Naive thymus-derived CD8-positive, alpha-beta T cell (primary cell): Measurements from ENCODE around the gene SETD2. TPM values are rescaled to one million over a fixed set of nuclear protein-coding genes. Genes with fewer than 3 reads are reported as not detected.

Experiments
- ATAC-seq, 2 donors: fragments of 150-1000 bp; cut with Tn5 transposase in 1 of 2; sonication (Bioruptor Pico), chemical (Tn5 transposase) in 1 of 2; 1 replicate in 1 of 2; 2 replicates in 1 of 2; pipeline ENCODE4 v1.10.0; 2021; ENCODE audit warnings: mild to moderate bottlenecking in 2 of 2, moderate library complexity in 2 of 2
- POLR2A ChIA-PET: fragments of 350-600 bp; sonication (Branson Sonifier 250); formaldehyde crosslinking; loops from one replicate; lab custom pipeline; 2021; ENCODE audit warnings: antibody characterized with exemption; lab: Charles Lee
- DNase-seq, 10 donors: peaks; one replicate each; pipeline versions ENCODE4 v3.0.0 to v3.0.0-alpha.2; 2020 to 2022
- H3K27ac Mint-ChIP-seq, 10 donors: one replicate each; pipeline ENCODE4 v1.8.0; 2020 to 2022; ENCODE audit warnings: mild to moderate bottlenecking in 10 of 10, mixed read lengths in 10 of 10, moderate library complexity in 4 of 10, inconsistent platforms in 1 of 10
- H3K27me3 Mint-ChIP-seq, 5 donors: one replicate each; pipeline ENCODE4 v1.8.0; 2021 to 2022; ENCODE audit warnings: mixed read lengths in 5 of 5
- H3K36me3 Mint-ChIP-seq, 3 donors: one replicate each; pipeline ENCODE4 v1.8.0; 2020 to 2022; ENCODE audit warnings: mixed read lengths in 3 of 3, mild to moderate bottlenecking in 2 of 3, inconsistent platforms in 1 of 3
- H3K4me1 Mint-ChIP-seq, 4 donors: one replicate each; pipeline ENCODE4 v1.8.0; 2021 to 2022; ENCODE audit warnings: mixed read lengths in 4 of 4
- H3K4me3 Mint-ChIP-seq, 10 donors: one replicate each; pipeline ENCODE4 v1.8.0; 2020 to 2022; ENCODE audit warnings: mild to moderate bottlenecking in 10 of 10, mixed read lengths in 10 of 10, moderate library complexity in 6 of 10, inconsistent platforms in 1 of 10
- H3K9me3 Mint-ChIP-seq, 9 donors: one replicate each; pipeline ENCODE4 v1.8.0; 2020 to 2022; ENCODE audit warnings: mixed read lengths in 9 of 9, mild to moderate bottlenecking in 3 of 9, inconsistent platforms in 1 of 9, moderate library complexity in 1 of 9
- polyA plus RNA-seq, 3 donors: library from polyadenylated mRNA; unstranded; fragments of 300-500 nt; fragmentation: Illumina TruSeq; gene quantifications; one replicate each; pipeline ENCODE4 v1.2.3, GENCODE V29; 2021
- total RNA-seq, 8 experiments: library from RNA in 2 of 8; stranded (reverse) in 2 of 8; gene quantifications; one replicate each; pipeline ENCODE4 v1.2.3 and lab custom pipeline; 2021 to 2026

SETD2 gene
- total and polyA plus RNA-seq, 5 experiments from 2014 or later: 11.8 to 85.0 (median 23.4) TPM

DNA sequence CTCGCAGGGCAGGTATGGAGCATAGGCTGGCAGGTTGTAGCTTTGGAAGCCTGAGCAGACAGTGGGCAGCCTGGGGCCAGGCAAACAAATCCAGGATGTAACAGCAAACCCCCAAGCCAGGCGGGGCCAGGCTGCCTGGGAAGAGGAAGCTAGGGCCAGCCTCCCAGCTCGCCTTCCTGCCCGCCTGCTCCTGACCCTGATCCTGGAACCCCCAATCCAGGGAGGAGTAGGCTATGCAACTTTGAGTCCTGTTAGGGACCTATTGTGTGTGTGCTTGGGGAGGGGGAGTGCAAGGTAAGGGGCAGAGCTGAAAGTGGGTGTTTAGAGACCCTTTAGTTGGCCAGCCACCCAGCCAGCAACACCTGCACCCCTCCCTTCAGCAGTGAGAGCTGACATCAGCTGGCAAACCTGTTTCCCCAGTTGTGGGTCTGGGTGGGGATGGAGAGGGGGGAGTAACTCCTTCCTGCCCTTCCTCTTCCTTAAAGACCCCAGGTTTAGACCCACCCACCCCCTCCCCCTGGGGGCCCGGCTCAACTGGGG lies 181.9 kb downstream of the SETD2 start:
- H3K27me3 Mint-ChIP-seq: no peaks in the 10 kb centered on the region
- peaks cover 40 to 83% (median 72%) of the 10 kb centered on the region in 4 donors for H3K4me1 Mint-ChIP-seq
- H3K9me3 Mint-ChIP-seq: no peaks in the 10 kb centered on the region
- DNase-seq: no peak
- no peaks in the 10 kb centered on the region for H3K36me3 Mint-ChIP-seq
- H3K4me3 Mint-ChIP-seq: peak overlapping the region in 5 of 10 donors; percentile 28 to 82 (median 69)
- POLR2A ChIA-PET: interaction anchor here (0.8 to 3.0 kb wide), 2 partner anchors 15 to 27 kb away, joined by 3 to 9 read pairs; no protein-coding TSS in a partner anchor
- peak overlapping the region in 4 of 10 donors; percentile 37 to 78 (median 68) for H3K27ac Mint-ChIP-seq
- ATAC-seq: no peak

DNA sequence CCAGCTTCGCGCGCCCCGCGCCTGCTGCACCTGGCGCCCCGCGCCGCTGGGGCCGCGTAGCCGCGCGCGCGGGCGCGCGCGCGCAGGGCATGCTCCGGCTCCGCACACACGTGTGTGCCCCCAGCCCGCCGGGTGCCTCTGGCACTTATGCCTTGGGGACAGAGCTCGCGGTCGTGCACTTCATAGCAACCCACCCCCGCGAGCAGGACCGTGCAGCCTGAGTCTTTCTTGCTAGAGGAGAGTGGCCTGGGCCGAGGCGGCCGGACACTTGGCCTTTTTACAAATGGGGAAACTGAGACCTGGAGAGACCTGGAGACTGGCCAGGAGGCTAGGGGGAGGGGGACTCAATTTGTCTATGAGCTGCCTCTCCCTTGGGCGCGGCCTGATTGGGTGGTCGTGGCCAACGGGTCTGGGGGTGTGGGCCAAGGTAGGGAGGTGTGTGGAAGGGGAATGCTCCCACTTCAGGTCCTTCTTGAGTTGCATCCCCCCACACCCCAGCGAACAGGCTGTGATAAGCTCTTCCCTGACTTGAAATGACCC lies 183.9 kb downstream of the SETD2 start:
- Mint-ChIP-seq H3K27ac (peak overlapping the region in 8 of 10 donors; percentile 68 to 89 (median 72)), H3K4me1 (peaks cover 29 to 77% (median 66%) of the 10 kb centered on the region in 4 donors), H3K27me3 (no peaks in the 10 kb centered on the region), H3K4me3 (peak overlapping the region; percentile 74 to 89 (median 82)), H3K9me3 (no peaks in the 10 kb centered on the region), H3K36me3 (peaks cover 0 to 2% (median 2%) of the 10 kb centered on the region in 3 donors)
- POLR2A ChIA-PET: interaction anchor here (0.8 to 2.5 kb wide), 12 partner anchors 9 to 496 kb away, joined by 3 to 23 read pairs (median 4); partner anchors contain the start of gene SCAP
- ATAC-seq: peak in 1 of 2 donors; percentile 13
- DNase-seq: peak in 2 of 10 donors; percentile 6 to 64

DNA sequence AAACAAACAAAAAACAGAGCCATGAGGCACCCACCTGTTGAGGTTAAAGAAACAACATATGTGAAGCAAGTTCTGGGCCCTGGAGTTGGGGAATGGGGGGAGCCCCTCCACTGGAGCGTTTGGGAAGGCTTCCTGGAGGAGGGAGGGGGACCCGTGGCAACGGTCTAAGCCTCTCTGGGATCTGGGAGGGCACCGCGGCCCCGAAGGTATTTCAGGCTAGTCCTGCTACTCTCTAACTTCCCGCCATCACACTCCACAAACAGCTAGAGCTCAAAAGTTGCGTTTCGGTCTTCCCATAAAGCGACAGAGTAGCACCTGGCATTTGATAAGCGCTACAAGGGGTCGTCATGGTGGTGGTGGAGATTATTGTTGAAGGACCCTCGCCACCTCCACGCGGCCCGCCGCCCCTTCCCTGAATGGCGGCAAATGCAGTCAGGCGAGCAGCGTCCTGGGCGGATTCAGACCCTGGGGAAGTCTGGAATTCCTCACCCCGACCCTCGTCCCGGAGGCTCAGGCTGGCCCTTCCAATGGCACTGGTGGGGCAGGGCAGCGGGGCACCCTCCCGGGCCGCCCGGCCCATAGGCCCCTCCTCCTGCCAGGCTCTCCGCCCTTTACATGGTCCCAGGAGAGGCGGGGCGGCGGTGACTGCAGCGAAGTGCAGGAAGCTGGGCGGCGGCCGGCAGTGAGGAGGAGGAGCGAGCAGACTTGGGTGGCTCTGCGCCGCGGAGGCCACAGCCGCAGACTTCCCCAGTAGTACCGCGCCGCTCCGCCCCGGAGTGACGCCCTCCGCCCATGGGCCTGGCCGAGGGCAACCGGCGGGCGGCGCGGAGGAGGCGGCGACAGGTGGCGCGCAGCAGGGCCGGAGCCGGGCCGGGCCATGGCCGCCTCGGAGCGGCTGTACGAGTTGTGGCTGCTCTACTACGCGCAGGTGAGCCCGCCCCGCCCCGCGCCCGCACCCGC lies 184.6 kb downstream of the SETD2 start, which contains the start of gene NBEAL2:
NBEAL2 (plus strand) TSS at position 682 of the 960 bp plus-strand sequence; CDS start at position 878, 196 bp downstream.
- Mint-ChIP-seq H3K36me3 (peaks cover 0 to 10% (median 2%) of the 10 kb centered on the region in 3 donors), H3K4me1 (peaks cover 30 to 77% (median 66%) of the 10 kb centered on the region in 4 donors)

DNA sequence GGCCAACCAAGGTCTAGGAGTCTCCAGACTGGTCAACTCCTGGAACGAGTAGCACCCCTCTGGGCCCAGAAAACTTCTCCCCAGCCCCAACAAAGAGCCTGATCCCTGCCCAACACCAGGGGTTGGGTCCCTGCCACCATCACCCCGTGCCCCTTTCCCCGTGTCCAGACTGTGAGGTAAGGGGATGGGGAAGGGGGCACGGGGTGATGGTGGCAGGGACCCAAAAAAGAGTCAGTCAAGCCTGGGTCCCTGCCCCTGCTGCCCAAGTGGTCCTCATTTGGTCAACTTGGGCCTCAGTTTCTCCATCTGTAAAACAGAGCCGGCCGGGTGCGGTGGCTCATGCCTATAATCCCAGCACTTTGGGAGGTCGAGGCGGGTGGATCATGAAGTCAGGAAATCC lies 185.5 kb downstream of the SETD2 start:
- ATAC-seq (no peak), DNase-seq (peak in 1 of 10 donors; percentile 38)
- Mint-ChIP-seq H3K4me3 (peak overlapping the region; percentile 75 to 100 (median 94)), H3K4me1 (peaks cover 35 to 79% (median 70%) of the 10 kb centered on the region in 4 donors), H3K27me3 (no peaks in the 10 kb centered on the region), H3K36me3 (peaks cover 0 to 15% (median 2%) of the 10 kb centered on the region in 3 donors), H3K27ac (peak overlapping the region in 9 of 10 donors; percentile 85 to 99 (median 93)), H3K9me3 (no peaks in the 10 kb centered on the region)
- POLR2A ChIA-PET: interaction anchor here (1.0 to 2.8 kb wide), 8 partner anchors 8 to 52 kb away, joined by 3 to 23 read pairs (median 5); no protein-coding TSS in a partner anchor

More for the DNA sequence above, 184.6 kb downstream of the SETD2 start, which contains the start of gene NBEAL2:
- Mint-ChIP-seq H3K27ac (peak within 1 kb of the TSS; percentile 59 to 98 (median 92)), H3K9me3 (no peaks in the 10 kb centered on the region), H3K4me3 (peak within 1 kb of the TSS; percentile 82 to 91 (median 86)), H3K27me3 (no peaks in the 10 kb centered on the region)
- POLR2A ChIA-PET: interaction anchor here (0.6 to 2.5 kb wide), 12 partner anchors 10 to 496 kb away, joined by 3 to 23 read pairs (median 4); partner anchors contain the start of gene SCAP
- ATAC-seq: peak; percentile 80 to 82
- peak; percentile 86 to 96 (median 91) for DNase-seq

DNA sequence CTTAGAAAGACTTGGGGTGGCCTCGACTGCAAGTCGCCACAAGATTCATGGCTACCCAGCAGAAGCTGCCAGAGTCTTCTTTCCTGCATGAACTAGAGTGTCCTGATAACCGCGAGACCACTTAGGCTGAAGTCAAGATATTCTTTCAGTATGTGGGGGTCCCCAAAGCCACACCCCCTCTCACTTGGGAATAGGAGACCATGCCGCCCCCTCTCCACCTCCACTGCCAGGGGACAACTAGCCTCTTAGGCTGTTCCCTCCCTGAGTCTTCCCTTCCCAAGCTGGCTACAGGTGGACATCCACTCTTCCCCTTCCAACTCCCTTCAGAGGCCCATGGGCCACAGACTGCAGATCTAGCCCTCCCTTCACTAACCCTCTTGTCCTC lies 186.1 kb downstream of the SETD2 start:
- Mint-ChIP-seq H3K36me3 (peaks cover 0 to 15% (median 2%) of the 10 kb centered on the region in 3 donors), H3K4me1 (peaks cover 36 to 77% (median 69%) of the 10 kb centered on the region in 4 donors), H3K9me3 (no peaks in the 10 kb centered on the region), H3K27ac (peak overlapping the region; percentile 16 to 99 (median 87)), H3K27me3 (no peaks in the 10 kb centered on the region), H3K4me3 (peak overlapping the region; percentile 52 to 100 (median 93))
- no peak for ATAC-seq
- POLR2A ChIA-PET: interaction anchor here (0.5 to 3.3 kb wide), 7 partner anchors 8 to 1821 kb away, joined by 3 to 25 read pairs (median 5); partner anchors contain the start of gene SETD2
- peak in 1 of 10 donors; percentile 62 for DNase-seq

DNA sequence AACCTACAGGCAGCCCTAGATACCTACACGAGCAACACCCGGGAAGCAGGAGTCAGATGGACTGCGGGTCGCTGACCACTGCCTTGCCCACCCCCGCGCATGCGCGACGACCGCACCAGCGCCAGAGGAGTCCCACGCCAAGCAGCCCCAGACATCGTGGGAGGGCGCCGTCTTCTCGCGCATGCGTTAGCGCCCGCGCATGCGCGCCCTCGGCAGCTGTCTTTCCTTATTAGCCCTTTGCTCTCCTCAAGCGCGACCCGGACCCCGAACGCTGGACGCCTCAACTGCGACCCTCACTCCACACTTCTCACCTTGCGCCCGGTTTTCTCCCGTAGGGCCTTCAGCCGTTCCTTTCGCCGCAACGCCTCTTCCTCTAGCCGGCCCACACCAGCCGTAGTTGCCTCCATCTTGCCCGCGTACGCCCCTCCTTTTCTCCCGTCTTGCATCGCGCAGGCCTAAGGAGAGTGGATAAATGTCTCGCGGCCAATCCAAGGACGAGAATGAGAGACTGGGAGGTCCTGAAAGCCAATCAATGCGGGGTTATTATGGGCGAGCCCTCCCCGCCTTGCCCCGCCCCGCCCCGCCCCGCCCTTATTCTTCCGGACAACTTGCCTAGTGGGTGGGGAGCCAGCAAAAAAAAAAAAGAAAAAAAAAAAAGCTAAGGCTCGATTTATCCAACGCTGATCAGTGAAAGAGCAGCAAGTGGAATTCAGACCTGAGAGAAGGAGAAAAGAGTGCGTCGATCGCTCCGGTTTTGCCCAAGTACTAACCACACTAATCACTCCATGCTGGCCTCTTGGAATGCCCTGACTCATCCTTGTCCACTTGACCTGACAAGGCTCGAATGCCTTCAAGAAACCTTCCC lies 187.4 kb downstream of the SETD2 start, which contains the start of gene CCDC12:
CCDC12 (minus strand) TSS at position 420 of the 865 bp plus-strand sequence; CDS start at position 407, 13 bp downstream.
- H3K4me3 Mint-ChIP-seq: peak within 1 kb of the TSS; percentile 90 to 100 (median 99)
- H3K4me1 Mint-ChIP-seq: peaks cover 36 to 80% (median 72%) of the 10 kb centered on the region in 4 donors
- H3K27me3 Mint-ChIP-seq: no peaks in the 10 kb centered on the region
- POLR2A ChIA-PET: interaction anchor here (0.6 to 3.3 kb wide), 16 partner anchors 10 to 348 kb away, joined by 3 to 25 read pairs (median 3); partner anchors contain the start of gene SETD2
- ATAC-seq: peak; percentile 81 to 83
- DNase-seq: peak; percentile 78 to 99 (median 94)
- H3K36me3 Mint-ChIP-seq: peaks cover 0 to 24% (median 2%) of the 10 kb centered on the region in 3 donors
- no peaks in the 10 kb centered on the region for H3K9me3 Mint-ChIP-seq
- H3K27ac Mint-ChIP-seq: peak within 1 kb of the TSS; percentile 96 to 100 (median 99)

DNA sequence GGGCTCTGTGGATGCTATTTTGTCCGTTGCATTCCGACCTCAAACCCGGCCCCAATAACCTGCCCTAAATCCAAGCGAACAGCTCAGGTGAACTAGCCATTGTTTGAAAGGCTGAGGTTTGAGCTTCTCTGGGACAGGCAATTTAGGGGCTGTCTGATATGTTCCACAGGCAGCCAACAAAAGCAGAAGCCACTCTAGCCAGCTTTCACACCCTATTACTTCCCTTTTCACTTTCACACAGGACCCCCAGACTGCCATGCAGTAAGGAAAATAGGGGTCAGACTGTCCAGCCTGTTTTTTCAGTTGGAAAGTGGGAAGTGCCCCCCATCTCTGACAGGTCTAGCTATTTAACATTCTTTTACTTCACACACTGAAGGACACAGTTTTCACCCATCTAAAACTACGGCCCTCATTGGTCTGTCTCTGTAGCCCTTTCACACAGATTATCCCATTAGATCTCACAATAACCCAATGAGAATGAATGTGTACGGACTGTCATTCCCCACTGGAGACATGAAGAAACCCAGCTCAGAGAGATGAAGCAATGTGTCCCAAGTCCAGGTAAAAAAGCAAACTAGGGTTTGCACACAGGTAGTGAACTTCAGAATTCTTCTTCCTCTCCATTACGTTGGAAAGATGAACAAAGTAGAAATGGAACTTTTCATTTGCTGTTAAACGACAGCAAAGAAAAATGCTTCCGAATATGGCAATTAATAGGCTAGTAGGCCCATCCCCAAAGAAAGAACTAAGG lies 189.3 kb downstream of the SETD2 start:
- no peaks in the 10 kb centered on the region for H3K9me3 Mint-ChIP-seq
- POLR2A ChIA-PET: interaction anchor here (0.7 to 3.3 kb wide), 2 partner anchors 34 to 46 kb away, joined by 3 to 25 read pairs; no protein-coding TSS in a partner anchor
- DNase-seq: peak in 1 of 10 donors; percentile 27

DNA sequence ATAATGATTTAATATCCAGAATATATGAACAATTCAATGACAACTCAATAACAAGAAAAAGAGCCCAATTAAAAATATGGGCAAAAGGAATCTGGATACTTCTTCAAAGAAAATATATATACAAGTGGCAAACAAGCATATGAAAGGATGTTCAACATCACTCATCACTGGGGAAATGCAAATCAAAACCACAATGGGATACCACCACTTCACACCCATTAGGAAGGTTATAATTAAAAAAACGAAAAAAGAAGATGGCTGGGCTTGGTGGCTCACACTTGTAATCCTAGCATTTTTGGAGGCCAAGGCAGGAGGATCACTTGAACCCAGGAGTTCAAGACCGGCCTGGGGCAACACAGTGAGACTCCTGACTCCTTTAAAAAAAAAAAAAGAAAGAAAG lies 191.5 kb downstream of the SETD2 start:
- H3K4me1 Mint-ChIP-seq: peaks cover 44 to 88% (median 87%) of the 10 kb centered on the region in 4 donors
- no peak for DNase-seq
- POLR2A ChIA-PET: no interaction called here
- H3K27ac Mint-ChIP-seq: peak overlapping the region in 6 of 10 donors; percentile 23 to 89 (median 67)
- no peaks in the 10 kb centered on the region for H3K9me3 Mint-ChIP-seq
- peak overlapping the region in 9 of 10 donors; percentile 1 to 79 (median 62) for H3K4me3 Mint-ChIP-seq
- H3K36me3 Mint-ChIP-seq: peaks cover 0 to 53% (median 6%) of the 10 kb centered on the region in 3 donors
- no peak for ATAC-seq
- H3K27me3 Mint-ChIP-seq: no peaks in the 10 kb centered on the region

More for the DNA sequence above, 189.3 kb downstream of the SETD2 start:
- peak overlapping the region; percentile 62 to 100 (median 78) for H3K4me3 Mint-ChIP-seq
- no peaks in the 10 kb centered on the region for H3K27me3 Mint-ChIP-seq
- H3K36me3 Mint-ChIP-seq: peaks cover 0 to 41% (median 6%) of the 10 kb centered on the region in 3 donors
- H3K4me1 Mint-ChIP-seq: peaks cover 45 to 85% (median 81%) of the 10 kb centered on the region in 4 donors
- H3K27ac Mint-ChIP-seq: peak overlapping the region in 9 of 10 donors; percentile 45 to 86 (median 71)
- ATAC-seq: no peak

DNA sequence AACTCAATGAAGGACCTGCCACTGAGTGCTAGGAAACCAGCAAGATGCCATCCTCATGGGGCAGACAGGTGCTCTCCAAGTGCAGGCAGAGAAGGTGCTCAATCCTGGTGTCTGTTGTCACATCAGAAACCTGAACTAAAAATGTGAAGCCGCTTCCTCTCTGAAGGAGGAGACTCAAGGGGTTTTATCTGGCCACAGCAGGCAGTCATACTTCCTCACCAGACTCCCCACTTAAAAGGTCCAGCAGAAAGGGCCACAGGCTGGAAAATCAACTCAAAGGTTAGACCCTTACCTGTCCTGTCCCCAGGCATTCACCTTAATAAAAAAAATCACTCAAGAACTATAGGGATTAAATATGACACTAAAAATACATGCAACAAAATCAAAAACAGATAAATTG lies 192.2 kb downstream of the SETD2 start:
- peak overlapping the region; percentile 23 to 79 (median 72) for H3K4me3 Mint-ChIP-seq
- no peak for ATAC-seq
- DNase-seq: no peak
- H3K4me1 Mint-ChIP-seq: peaks cover 50 to 90% (median 87%) of the 10 kb centered on the region in 4 donors
- peaks cover 0 to 56% (median 6%) of the 10 kb centered on the region in 3 donors for H3K36me3 Mint-ChIP-seq
- H3K9me3 Mint-ChIP-seq: no peaks in the 10 kb centered on the region
- peak overlapping the region in 9 of 10 donors; percentile 35 to 89 (median 76) for H3K27ac Mint-ChIP-seq
- POLR2A ChIA-PET: no interaction called here
- H3K27me3 Mint-ChIP-seq: no peaks in the 10 kb centered on the region

DNA sequence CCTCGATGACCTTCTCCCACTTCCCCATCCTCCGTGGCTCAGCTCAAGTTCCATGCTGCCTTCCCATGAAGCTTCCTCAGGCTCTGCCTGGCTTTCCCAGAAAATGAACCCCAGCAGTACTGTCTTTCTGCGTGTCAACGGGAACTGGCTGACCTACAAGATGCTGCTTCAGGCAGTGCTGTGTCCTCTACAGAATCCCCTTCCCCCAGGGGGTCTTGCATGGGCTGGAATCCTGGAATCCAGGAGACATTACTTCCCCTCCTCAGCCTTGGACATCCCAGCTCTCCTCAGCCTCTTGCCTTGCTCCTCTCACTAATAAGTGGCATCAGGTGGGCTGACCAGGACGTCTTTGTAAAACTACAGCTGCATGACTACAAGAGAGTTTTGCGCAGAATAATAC lies 192.8 kb downstream of the SETD2 start:
- Mint-ChIP-seq H3K27ac (peak overlapping the region; percentile 19 to 89 (median 72)), H3K36me3 (peaks cover 0 to 55% (median 4%) of the 10 kb centered on the region in 3 donors), H3K27me3 (no peaks in the 10 kb centered on the region), H3K9me3 (no peaks in the 10 kb centered on the region), H3K4me3 (peak overlapping the region; percentile 23 to 79 (median 69)), H3K4me1 (peaks cover 51 to 90% (median 87%) of the 10 kb centered on the region in 4 donors)
- DNase-seq: peak in 1 of 10 donors; percentile 52
- no peak for ATAC-seq
- POLR2A ChIA-PET: interaction anchor here (1.0 kb wide), 1 partner anchor 26 kb away, joined by 3 read pairs; no protein-coding TSS in a partner anchor
